DMS153 treated with DMSO at 0.1 percent for 48 hours (cell line): Measurements from ENCODE around the gene FAM124A.

Experiments used
- DNase-seq: peaks from one replicate; lab custom pipeline; 2025; ENCODE audit not compliant: unreplicated experiment; lab: John Stamatoyannopoulos, UW

FAM124A gene

GRCh38 chr13:51333421-51333820, 111.2 kb downstream of the FAM124A start:
- no peak for DNase-seq

GRCh38 chr13:51333826-51334225, 111.6 kb downstream of the FAM124A start:
- DNase-seq, result no peak
